Naive thymus-derived CD4-positive, alpha-beta T cell (primary cell): ENCODE results near the gene CAPN6. TPM values are rescaled to one million over a fixed set of nuclear protein-coding genes. Genes with fewer than 3 reads are reported as not detected.

Experiments
- ATAC-seq: fragments of 150-1000 bp; cut with Tn5 transposase; 2 replicates; pipeline ENCODE4 v1.10.0; 2021; ENCODE audit warnings: mild to moderate bottlenecking, moderate library complexity
- CTCF ChIA-PET: fragments of 350-600 bp; sonication (Branson Sonifier 250); formaldehyde crosslinking; loops from one replicate; lab custom pipeline; 2021; ENCODE audit warnings: antibody characterized with exemption; lab: Charles Lee
- POLR2A ChIA-PET: fragments of 350-600 bp; sonication (Branson Sonifier 250); formaldehyde crosslinking; loops from one replicate; lab custom pipeline; 2021; ENCODE audit warnings: antibody characterized with exemption, inconsistent platforms; lab: Charles Lee
- DNase-seq, 9 donors: peaks; one replicate each; pipeline versions ENCODE4 v3.0.0 to v3.0.0-alpha.2; 2020 to 2022; ENCODE audit warnings: mixed read lengths in 1 of 9
- H3K27ac ChIP-seq: one replicate; pipeline ENCODE4 v1.7.0; 2013; ENCODE audit warnings: mild to moderate bottlenecking, low read depth, low read length, moderate library complexity
- H3K27me3 ChIP-seq, 2 donors: one replicate each; pipeline ENCODE4 v1.7.0; 2013; ENCODE audit warnings: low read length in 2 of 2, mild to moderate bottlenecking in 2 of 2, moderate library complexity in 2 of 2; ENCODE audit not compliant: control insufficient read depth in 2 of 2, insufficient read depth in 2 of 2
- H3K36me3 ChIP-seq, 3 experiments: 1 replicate in 2 of 3; 2 replicates in 1 of 3; pipeline ENCODE4 v1.7.0; 2013; ENCODE audit warnings: low read length in 3 of 3, mild to moderate bottlenecking in 3 of 3, moderate library complexity in 1 of 3; ENCODE audit not compliant: insufficient read depth in 3 of 3, control insufficient read depth in 2 of 3
- H3K4me1 ChIP-seq, 2 donors: one replicate each; pipeline ENCODE4 v1.7.0; 2013; ENCODE audit warnings: low read length in 2 of 2, mild to moderate bottlenecking in 2 of 2, moderate library complexity in 1 of 2; ENCODE audit not compliant: control insufficient read depth in 2 of 2, insufficient read depth in 2 of 2
- H3K4me3 ChIP-seq: 2 replicates; pipeline ENCODE4 v1.7.0; 2013; ENCODE audit warnings: mild to moderate bottlenecking, low read length
- H3K9me3 ChIP-seq, 3 experiments: 1 replicate in 2 of 3; 2 replicates in 1 of 3; pipeline ENCODE4 v1.7.0; 2013; ENCODE audit warnings: low read length in 3 of 3; ENCODE audit not compliant: control insufficient read depth in 2 of 3
- H3K27ac Mint-ChIP-seq, 9 donors: one replicate each; pipeline ENCODE4 v1.8.0; 2020 to 2022; ENCODE audit warnings: mixed read lengths in 9 of 9, mild to moderate bottlenecking in 8 of 9, moderate library complexity in 5 of 9, inconsistent platforms in 2 of 9
- H3K27me3 Mint-ChIP-seq, 5 donors: one replicate each; pipeline ENCODE4 v1.8.0; 2021 to 2022; ENCODE audit warnings: mixed read lengths in 5 of 5, mild to moderate bottlenecking in 1 of 5
- H3K36me3 Mint-ChIP-seq, 5 donors: one replicate each; pipeline ENCODE4 v1.8.0; 2020 to 2022; ENCODE audit warnings: mixed read lengths in 5 of 5, mild to moderate bottlenecking in 3 of 5, inconsistent platforms in 1 of 5
- H3K4me1 Mint-ChIP-seq, 7 donors: one replicate each; pipeline ENCODE4 v1.8.0; 2020 to 2022; ENCODE audit warnings: mixed read lengths in 7 of 7, mild to moderate bottlenecking in 3 of 7, inconsistent platforms in 1 of 7
- H3K4me3 Mint-ChIP-seq, 10 donors: one replicate each; pipeline ENCODE4 v1.8.0; 2020 to 2022; ENCODE audit warnings: mild to moderate bottlenecking in 10 of 10, mixed read lengths in 10 of 10, moderate library complexity in 6 of 10, inconsistent platforms in 2 of 10
- H3K9me3 Mint-ChIP-seq, 11 donors: one replicate each; pipeline ENCODE4 v1.8.0; 2020 to 2022; ENCODE audit warnings: mixed read lengths in 11 of 11, mild to moderate bottlenecking in 4 of 11, inconsistent platforms in 1 of 11, moderate library complexity in 1 of 11
- intact Hi-C, 2 donors: fragments of 100-400 bp; cut with micrococcal nuclease; formaldehyde crosslinking; loops; one replicate each; pipeline ENCODE4 v1.15.1; 2023
- polyA plus RNA-seq, 2 donors: library from polyadenylated mRNA; unstranded; fragments of 300-500 nt; fragmentation: Illumina TruSeq; gene quantifications; one replicate each; pipeline ENCODE4 v1.2.3, GENCODE V29; 2021
- total RNA-seq, 6 experiments: library from RNA in 5 of 6; stranded (reverse) in 5 of 6; gene quantifications; 1 replicate in 5 of 6; 2 replicates in 1 of 6; pipeline ENCODE4 v1.2.3 and lab custom pipeline; 2021 to 2026

The CAPN6 gene
- total and polyA plus RNA-seq, 7 experiments from 2014 or later, result not detected

DNA sequence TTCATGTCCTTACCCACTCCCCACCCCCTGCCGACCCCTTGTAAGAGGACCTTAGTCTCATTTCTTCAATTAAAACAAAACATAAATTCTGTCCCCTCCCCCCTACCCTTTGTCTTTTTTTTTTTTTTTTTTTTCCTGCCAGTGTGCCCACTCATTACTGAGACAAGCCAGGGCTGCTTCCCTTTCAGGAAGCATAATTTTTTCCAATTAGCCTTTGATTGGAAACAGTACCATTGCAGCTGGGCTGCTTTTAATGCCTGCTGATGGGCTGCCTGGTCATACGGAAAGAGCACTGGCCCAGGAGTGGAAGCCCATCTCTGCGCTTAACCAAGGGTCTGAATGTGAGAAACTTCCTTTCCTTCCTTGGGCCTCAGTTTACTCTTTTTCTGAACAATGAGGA lies 18.6 kb upstream of the CAPN6 start:
- no peak for ATAC-seq
- CTCF ChIA-PET, result no interaction called here
- H3K36me3 ChIP-seq, result no peaks in the 10 kb centered on the region
- H3K9me3 ChIP-seq, result no peaks in the 10 kb centered on the region
- H3K4me3 ChIP-seq, result no peak overlapping the region
- H3K4me1 ChIP-seq, result no peaks in the 10 kb centered on the region
- DNase-seq, result no peak
- H3K4me3 Mint-ChIP-seq, result no peak overlapping the region
- H3K27ac Mint-ChIP-seq, result no peak overlapping the region
- H3K36me3 Mint-ChIP-seq, result no peaks in the 10 kb centered on the region
- POLR2A ChIA-PET, result no interaction called here
- no peak overlapping the region for H3K27ac ChIP-seq
- H3K27me3 Mint-ChIP-seq, result peaks cover 0 to 4% (median 0%) of the 10 kb centered on the region in 5 donors
- intact Hi-C loops, result no loop called here
- H3K4me1 Mint-ChIP-seq, result no peaks in the 10 kb centered on the region
- no peaks in the 10 kb centered on the region for H3K27me3 ChIP-seq
- peaks cover 0 to 2% (median 0%) of the 10 kb centered on the region in 11 donors for H3K9me3 Mint-ChIP-seq

DNA sequence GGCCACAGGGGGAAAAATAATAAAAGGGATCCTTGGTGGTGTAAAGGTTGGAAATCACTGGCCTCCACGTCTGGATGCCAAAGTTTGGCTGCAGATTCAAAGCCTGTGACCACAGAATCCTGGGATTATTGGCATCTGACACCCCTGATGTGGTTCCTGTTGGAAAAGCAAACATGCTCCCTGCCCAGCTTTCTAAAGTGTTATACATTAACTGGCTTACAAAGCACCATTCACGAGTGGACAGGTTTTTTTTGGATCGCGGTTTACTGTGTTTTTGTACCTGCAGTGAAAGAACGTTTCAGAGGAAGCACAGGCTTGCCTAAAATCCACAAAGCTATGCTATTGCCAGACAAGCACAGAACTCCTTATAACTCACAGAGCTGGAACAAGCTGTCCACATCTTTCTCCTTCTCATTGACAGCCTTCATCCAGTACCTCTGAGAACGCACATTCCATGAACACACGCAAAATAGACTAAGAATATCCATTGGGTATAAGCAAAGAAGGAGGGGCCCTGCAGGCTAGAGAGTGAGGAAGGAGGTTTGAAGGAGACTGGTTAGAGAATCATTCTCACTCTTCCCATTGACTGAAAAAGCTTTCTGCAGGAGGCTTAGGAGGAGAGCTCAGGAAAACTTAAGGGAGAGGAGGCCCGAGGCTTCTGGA lies 14.5 kb upstream of the CAPN6 start:
- H3K9me3 Mint-ChIP-seq, result peaks cover 0 to 2% (median 0%) of the 10 kb centered on the region in 11 donors

DNA sequence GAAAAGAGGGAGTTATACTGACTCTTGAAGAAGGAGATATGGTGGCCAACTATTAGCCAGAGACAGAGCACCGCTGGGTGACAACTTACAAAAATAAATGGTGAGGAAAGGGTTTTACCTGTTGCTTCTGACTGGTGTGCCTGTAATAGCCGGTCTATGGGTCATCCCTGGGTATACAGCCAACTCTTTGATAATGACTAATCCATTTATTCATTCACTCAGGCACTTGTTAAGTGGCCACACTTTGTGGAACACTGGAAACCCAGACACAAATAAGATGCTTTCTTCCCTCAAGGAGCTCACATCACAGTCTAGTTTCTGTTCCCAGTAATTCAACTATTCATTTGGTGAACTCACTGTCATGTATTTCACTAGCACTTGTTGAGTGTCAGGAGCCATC lies 13.2 kb upstream of the CAPN6 start:
- H3K27ac ChIP-seq, result no peak overlapping the region
- no peaks in the 10 kb centered on the region for H3K4me1 ChIP-seq
- no peaks in the 10 kb centered on the region for H3K9me3 ChIP-seq
- Mint-ChIP-seq H3K36me3 (no peaks in the 10 kb centered on the region), H3K4me3 (no peak overlapping the region), H3K27me3 (no peaks in the 10 kb centered on the region), H3K4me1 (no peaks in the 10 kb centered on the region), H3K27ac (no peak overlapping the region), H3K9me3 (peaks cover 0 to 2% (median 0%) of the 10 kb centered on the region in 11 donors)
- CTCF ChIA-PET, result no interaction called here
- DNase-seq (no peak), ATAC-seq (no peak)
- POLR2A ChIA-PET, result no interaction called here
- no peaks in the 10 kb centered on the region for H3K36me3 ChIP-seq
- intact Hi-C loops, result no loop called here
- no peak overlapping the region for H3K4me3 ChIP-seq
- H3K27me3 ChIP-seq, result no peaks in the 10 kb centered on the region

More for the DNA sequence above, 14.5 kb upstream of the CAPN6 start:
- H3K36me3 Mint-ChIP-seq, result no peaks in the 10 kb centered on the region
- no peaks in the 10 kb centered on the region for H3K9me3 ChIP-seq
- no peak overlapping the region for H3K27ac Mint-ChIP-seq
- H3K4me1 Mint-ChIP-seq, result no peaks in the 10 kb centered on the region
- H3K4me3 Mint-ChIP-seq, result no peak overlapping the region
- H3K4me1 ChIP-seq, result no peaks in the 10 kb centered on the region
- H3K27me3 ChIP-seq, result no peaks in the 10 kb centered on the region
- CTCF ChIA-PET, result no interaction called here
- no peak overlapping the region for H3K4me3 ChIP-seq
- ATAC-seq, result no peak
- intact Hi-C loops, result no loop called here
- no peak overlapping the region for H3K27ac ChIP-seq
- no peak for DNase-seq
- peaks cover 0 to 4% (median 0%) of the 10 kb centered on the region in 5 donors for H3K27me3 Mint-ChIP-seq
- POLR2A ChIA-PET, result no interaction called here
- no peaks in the 10 kb centered on the region for H3K36me3 ChIP-seq

DNA sequence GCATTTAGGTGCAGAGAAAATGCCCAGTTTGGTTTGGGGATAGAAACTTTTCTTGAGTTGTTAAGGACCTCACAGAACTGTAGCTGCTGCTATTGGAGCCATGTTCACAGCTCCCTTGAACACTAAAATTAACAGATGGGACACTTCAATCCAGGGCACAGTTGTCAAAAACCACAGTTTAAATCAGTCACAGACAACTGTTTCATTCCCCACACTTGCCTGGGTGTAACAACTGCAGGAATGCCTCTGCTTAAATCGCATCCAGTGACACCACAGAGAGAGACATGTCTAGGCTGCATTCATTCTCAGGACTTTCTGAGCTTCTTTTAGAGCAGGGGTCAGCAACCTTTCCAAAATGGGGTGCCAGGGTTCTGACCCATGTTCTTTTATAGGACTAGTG lies 12.7 kb upstream of the CAPN6 start:
- no peaks in the 10 kb centered on the region for H3K9me3 ChIP-seq
- H3K27me3 ChIP-seq, result no peaks in the 10 kb centered on the region
- no peak overlapping the region for H3K27ac Mint-ChIP-seq
- H3K36me3 ChIP-seq, result no peaks in the 10 kb centered on the region
- no peaks in the 10 kb centered on the region for H3K4me1 Mint-ChIP-seq
- no peaks in the 10 kb centered on the region for H3K4me1 ChIP-seq
- no peak overlapping the region for H3K27ac ChIP-seq
- no peaks in the 10 kb centered on the region for H3K27me3 Mint-ChIP-seq
- H3K36me3 Mint-ChIP-seq, result no peaks in the 10 kb centered on the region
- CTCF ChIA-PET, result no interaction called here
- H3K4me3 ChIP-seq, result no peak overlapping the region
- H3K9me3 Mint-ChIP-seq, result peaks cover 0 to 2% (median 0%) of the 10 kb centered on the region in 11 donors
- H3K4me3 Mint-ChIP-seq, result no peak overlapping the region
- POLR2A ChIA-PET, result no interaction called here
- intact Hi-C loops, result no loop called here
- ATAC-seq (no peak), DNase-seq (no peak)

DNA sequence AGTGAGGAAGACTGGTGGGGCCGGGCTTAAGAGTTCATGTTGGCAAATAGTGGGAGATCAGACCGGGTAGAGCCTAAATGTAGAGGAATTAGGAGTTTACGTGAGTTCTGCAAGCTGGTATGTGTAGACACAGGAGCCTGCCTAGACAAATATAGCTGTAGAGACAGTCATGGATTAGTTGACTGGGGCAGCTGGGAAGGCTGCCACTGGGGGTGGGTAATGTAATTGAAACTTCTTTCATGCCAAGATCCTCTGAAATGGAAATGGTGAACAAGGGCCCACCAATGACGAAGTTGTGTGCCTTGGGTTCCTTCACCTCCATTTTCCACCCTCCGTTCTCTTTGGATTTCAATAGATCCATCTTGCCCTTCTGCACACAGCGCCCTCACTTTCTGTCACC lies 11.9 kb upstream of the CAPN6 start:
- Mint-ChIP-seq H3K9me3 (no peaks in the 10 kb centered on the region), H3K27ac (no peak overlapping the region), H3K4me3 (no peak overlapping the region), H3K27me3 (no peaks in the 10 kb centered on the region), H3K36me3 (no peaks in the 10 kb centered on the region), H3K4me1 (no peaks in the 10 kb centered on the region)
- ChIA-PET POLR2A (no interaction called here), CTCF (no interaction called here)
- ATAC-seq (no peak), DNase-seq (no peak)
- H3K36me3 ChIP-seq, result no peaks in the 10 kb centered on the region
- H3K27me3 ChIP-seq, result no peaks in the 10 kb centered on the region
- no peaks in the 10 kb centered on the region for H3K4me1 ChIP-seq
- intact Hi-C loops, result no loop called here
- no peak overlapping the region for H3K27ac ChIP-seq
- no peaks in the 10 kb centered on the region for H3K9me3 ChIP-seq
- H3K4me3 ChIP-seq, result no peak overlapping the region

DNA sequence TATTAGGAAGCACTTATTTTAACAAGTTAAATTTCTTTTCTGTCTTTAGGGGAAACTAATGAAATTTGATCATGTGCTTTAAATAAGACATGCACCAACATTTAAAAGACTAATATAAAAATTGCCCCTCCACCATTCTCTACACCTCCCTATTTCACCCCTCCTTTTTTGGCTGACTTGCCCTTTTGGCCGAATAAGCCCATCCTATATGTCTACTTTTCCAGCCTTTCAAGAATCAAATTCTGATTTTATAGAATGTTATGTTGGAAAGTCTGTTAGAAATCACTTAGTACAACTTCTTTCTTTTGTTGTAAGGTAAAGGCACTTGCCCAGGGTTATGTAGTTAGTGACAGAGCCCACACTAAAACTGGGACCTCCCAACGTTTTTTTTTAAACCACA lies 1.8 kb downstream of the CAPN6 start:
- Mint-ChIP-seq H3K4me3 (no peak overlapping the region), H3K4me1 (peaks cover 0 to 2% (median 0%) of the 10 kb centered on the region in 7 donors), H3K9me3 (peaks cover 0 to 2% (median 0%) of the 10 kb centered on the region in 11 donors), H3K27me3 (peaks cover 0 to 4% (median 0%) of the 10 kb centered on the region in 5 donors), H3K27ac (no peak overlapping the region), H3K36me3 (no peaks in the 10 kb centered on the region)
- no peak overlapping the region for H3K4me3 ChIP-seq
- no peaks in the 10 kb centered on the region for H3K9me3 ChIP-seq
- intact Hi-C loops, result no loop called here
- no peaks in the 10 kb centered on the region for H3K4me1 ChIP-seq
- H3K27me3 ChIP-seq, result no peaks in the 10 kb centered on the region
- no peaks in the 10 kb centered on the region for H3K36me3 ChIP-seq
- POLR2A ChIA-PET, result no interaction called here
- DNase-seq (no peak), ATAC-seq (no peak)
- CTCF ChIA-PET, result no interaction called here
- H3K27ac ChIP-seq, result no peak overlapping the region

DNA sequence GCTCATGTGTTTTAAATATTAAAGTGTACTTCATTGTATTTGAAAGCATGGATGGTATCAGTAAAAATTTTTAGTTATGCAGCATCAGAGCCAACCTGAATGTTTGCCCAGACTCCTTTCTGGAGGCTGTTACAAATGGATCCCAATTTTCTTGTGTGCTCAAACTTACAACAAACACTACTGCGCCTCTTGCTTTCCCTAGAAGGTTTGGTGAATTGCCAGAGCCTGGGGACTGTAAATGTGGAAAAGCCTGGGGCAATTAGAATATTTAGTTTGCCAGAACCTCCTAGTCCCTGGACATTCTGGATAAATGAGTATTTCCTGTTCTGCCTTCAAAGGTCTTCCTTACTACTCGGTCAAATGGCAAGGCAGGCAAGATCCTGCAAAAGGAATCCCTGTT lies 4.8 kb downstream of the CAPN6 start:
- DNase-seq (no peak), ATAC-seq (no peak)
- no peaks in the 10 kb centered on the region for H3K4me1 ChIP-seq
- ChIA-PET POLR2A (no interaction called here), CTCF (no interaction called here)
- no peak overlapping the region for H3K4me3 ChIP-seq
- H3K9me3 ChIP-seq, result no peaks in the 10 kb centered on the region
- no peaks in the 10 kb centered on the region for H3K36me3 Mint-ChIP-seq
- no peaks in the 10 kb centered on the region for H3K36me3 ChIP-seq
- peaks cover 0 to 2% (median 0%) of the 10 kb centered on the region in 7 donors for H3K4me1 Mint-ChIP-seq
- peaks cover 0 to 4% (median 0%) of the 10 kb centered on the region in 5 donors for H3K27me3 Mint-ChIP-seq
- H3K27ac Mint-ChIP-seq, result no peak overlapping the region
- intact Hi-C loops, result no loop called here
- no peak overlapping the region for H3K27ac ChIP-seq
- peaks cover 0 to 2% (median 0%) of the 10 kb centered on the region in 11 donors for H3K9me3 Mint-ChIP-seq
- no peak overlapping the region for H3K4me3 Mint-ChIP-seq
- no peaks in the 10 kb centered on the region for H3K27me3 ChIP-seq
